ENCODE data around the gene AK9.

DNA sequence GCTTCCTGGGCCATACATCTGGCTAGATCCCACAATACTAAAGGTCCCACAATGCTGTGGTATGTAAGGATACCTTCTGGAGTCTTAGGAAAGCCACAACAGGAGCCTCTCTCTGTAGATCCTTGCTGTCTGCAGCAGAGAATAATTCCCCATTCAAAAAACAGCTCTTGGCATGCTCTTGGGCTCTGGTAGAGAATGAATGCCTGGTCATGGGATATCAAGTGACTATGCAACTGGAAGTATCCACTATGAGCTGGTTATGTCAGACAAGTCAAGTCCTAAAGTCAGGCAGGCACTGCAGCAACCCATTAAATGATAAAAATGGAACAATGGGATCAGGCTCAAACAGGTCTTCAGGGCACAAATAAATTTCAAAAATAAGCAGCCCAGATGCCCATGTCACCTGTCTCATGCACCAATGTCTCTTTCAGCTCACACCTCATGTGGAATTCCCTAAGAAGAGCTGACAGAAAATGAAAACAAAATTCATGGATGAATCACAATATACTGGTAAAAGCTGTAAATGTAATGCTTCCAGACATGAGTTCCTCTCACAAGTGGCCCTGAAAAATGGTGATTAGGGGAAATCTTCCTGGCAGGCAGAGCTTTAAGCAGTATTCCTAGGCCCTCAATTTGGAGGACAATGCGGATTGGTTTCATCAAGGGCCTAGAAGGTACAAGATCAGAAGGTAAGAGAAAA lies 4.3 kb downstream of the AK9 start:
- TF ChIP-seq, protein P1, sequence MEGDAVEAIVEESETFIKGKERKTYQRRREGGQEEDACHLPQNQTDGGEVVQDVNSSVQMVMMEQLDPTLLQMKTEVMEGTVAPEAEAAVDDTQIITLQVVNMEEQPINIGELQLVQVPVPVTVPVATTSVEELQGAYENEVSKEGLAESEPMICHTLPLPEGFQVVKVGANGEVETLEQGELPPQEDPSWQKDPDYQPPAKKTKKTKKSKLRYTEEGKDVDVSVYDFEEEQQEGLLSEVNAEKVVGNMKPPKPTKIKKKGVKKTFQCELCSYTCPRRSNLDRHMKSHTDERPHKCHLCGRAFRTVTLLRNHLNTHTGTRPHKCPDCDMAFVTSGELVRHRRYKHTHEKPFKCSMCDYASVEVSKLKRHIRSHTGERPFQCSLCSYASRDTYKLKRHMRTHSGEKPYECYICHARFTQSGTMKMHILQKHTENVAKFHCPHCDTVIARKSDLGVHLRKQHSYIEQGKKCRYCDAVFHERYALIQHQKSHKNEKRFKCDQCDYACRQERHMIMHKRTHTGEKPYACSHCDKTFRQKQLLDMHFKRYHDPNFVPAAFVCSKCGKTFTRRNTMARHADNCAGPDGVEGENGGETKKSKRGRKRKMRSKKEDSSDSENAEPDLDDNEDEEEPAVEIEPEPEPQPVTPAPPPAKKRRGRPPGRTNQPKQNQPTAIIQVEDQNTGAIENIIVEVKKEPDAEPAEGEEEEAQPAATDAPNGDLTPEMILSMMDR (IDR thresholded peaks at IDR 0.05): no peak
- TF ChIP-seq POLR2A (IDR thresholded peaks at IDR 0.05; ENCODE audit: low read length) (no peak), MYC (IDR thresholded peaks at IDR 0.05; ENCODE audit: borderline replicate concordance, low read length) (no peak), JUN (IDR thresholded peaks at IDR 0.05) (no peak), CHD2 (IDR thresholded peaks at IDR 0.05; ENCODE audit: low read length, partially characterized antibody) (no peak)
- TF ChIP-seq, protein P2, sequence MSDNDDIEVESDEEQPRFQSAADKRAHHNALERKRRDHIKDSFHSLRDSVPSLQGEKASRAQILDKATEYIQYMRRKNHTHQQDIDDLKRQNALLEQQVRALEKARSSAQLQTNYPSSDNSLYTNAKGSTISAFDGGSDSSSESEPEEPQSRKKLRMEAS (IDR thresholded peaks at IDR 0.05): no peak

Measured in A549 (cell line).